ENCODE measurements around the gene PODXL.

GRCh38 chr7:131504157-131504899 is 52.1 kb downstream of the PODXL start:
- TF ChIP-seq EZH2phosphoT487 (IDR thresholded peaks at IDR 0.05; ENCODE audit: unreplicated experiment) (no peak), CTCF (conservative IDR thresholded peaks at IDR 0.05; ENCODE audit: low read depth in 2 of 2) (no peak), EZH2 (IDR thresholded peaks at IDR 0.05; ENCODE audit: low read depth, unreplicated experiment) (no peak), CREB1 (CRISPR knock-in tag; IDR thresholded peaks at IDR 0.05; ENCODE audit: low read depth) (no peak), POLR2AphosphoS5 (IDR thresholded peaks at IDR 0.05; ENCODE audit: low read depth) (no peak), REST (IDR thresholded peaks at IDR 0.05; ENCODE audit: unreplicated experiment) (no peak)
